Measurements from ENCODE around the gene DOK6. TPM values are rescaled to one million over a fixed set of nuclear protein-coding genes. Genes with fewer than 3 reads are reported as not detected.

Gene DOK6
- polyA plus RNA-seq, 12 donors: 2.7 to 5.2 (median 3.7) TPM; not detected in 1

DNA sequence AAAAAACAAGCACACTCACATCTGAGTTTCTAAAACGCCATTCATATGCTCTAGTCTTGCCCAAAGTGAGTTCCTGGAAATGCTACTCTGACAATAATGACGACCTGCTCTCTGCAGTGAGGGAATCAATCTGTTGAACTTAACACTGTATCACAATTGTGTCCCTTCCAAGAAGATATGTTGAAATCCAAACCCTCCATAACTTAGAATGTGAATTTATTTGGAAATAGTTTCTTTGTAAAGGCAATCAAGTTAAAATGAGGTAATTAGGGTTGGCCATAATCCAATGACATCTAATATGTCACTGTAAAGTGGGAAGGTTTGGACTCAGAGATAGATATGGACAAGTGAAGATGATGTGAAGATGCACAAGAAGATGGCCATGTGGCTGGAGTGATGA lies 282.5 kb downstream of the DOK6 start:
- no peak for DNase-seq

GRCh38 chr18:69684789-69685188 lies 284.1 kb downstream of the DOK6 start:
- no peak for DNase-seq

GRCh38 chr18:69686861-69687260 lies 286.2 kb downstream of the DOK6 start:
- DNase-seq: no peak

DNA sequence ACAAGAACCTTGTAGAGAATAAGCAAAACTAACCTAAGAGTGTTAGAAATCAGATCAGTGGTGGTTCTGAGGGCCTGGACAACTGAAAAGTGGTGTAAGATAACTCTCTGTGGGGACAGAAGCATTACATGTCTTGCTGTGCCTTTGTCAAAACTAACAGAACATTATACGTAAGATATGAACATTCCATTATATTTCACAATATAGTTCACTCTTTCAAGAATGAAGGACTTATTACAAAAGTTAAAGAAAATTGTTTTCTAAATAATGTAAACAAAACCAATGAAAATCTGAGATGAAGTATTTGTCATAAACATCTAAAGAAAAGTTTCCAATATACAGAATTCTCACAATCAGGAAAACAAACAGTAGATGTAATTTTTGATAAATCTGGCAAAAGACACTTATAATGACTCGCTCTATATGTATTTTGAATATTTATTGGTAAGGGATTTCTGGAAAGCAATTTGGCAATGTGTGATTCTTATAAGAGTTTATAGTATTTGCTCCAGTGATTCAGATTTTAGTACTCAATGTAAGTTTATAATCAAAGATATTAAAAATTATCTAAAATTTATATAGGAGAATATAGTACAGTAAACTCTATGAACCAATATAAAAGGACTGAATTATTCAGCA lies 288.6 kb downstream of the DOK6 start:
- DNase-seq: no peak

DNA sequence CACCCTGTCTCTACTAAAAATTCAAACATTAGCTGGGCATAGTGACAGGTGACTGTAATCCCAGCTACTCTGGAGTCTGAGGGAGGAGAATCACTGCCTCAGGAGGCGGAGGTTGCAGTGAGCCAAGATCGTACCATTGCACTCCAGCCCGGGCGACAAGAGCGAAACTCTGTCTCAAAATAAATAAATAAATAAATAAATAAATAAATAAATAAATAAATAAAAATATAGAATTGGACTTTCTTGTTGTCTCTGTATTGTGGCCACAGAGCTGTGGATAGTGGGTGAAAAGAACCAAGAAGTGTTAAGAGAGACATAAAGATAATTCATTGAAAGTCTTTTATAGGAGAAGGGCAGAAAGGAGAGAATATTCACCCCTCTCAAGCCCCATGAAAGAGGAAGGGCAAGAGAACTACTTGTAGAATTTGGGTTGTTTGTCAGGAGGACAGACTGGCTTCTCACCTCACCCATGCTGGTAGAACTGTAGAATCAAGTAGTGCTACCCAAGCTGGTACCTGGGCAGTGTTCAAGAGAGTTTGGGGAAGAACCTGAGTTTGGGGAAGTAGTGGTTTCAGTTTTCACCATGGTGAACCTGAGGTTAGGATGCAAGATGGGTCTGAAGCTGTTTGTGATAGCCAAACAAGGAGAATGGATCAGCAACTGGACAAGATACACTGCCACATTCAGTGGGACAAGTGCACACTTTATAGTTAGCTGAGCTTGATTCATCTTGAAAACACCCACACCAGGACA lies 290.5 kb downstream of the DOK6 start:
- no peak for DNase-seq

DNA sequence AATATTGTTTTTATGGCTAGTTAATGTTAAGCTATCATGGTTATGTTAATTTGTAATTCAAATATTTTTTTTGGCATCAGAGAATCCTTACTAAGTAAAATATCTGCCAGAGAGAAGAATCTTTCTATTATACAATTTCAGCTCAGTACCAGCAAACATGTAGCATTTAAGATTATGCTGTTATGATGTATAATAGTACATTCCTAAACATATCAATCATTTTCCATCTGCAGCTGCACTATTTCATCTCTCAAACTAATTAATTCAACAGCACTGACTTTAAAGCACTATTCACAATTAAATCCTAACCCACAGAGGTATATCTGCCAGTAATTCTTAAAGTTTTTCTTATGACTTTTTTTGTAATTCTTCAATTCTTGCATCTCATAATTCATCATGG lies 296.4 kb downstream of the DOK6 start:
- no peak for DNase-seq

DNA sequence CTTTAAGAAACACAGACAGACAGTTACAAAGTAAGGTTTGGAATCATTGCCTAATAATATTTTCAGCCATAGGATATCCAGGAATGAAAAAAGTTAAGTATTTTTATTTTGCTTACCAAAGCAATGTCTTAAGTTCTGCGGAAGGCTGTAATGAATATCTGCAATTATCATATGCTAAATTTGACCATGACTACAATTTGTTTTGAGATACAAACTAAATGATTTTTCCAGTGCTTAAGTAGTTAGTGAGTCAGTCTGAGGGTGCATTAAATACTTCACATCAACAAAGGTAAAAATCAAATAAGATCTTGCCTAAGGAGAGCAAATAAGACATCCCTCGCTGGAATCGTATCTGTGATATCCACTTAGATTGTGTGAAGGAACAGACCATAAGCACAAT lies 297.0 kb downstream of the DOK6 start:
- no peak for DNase-seq

DNA sequence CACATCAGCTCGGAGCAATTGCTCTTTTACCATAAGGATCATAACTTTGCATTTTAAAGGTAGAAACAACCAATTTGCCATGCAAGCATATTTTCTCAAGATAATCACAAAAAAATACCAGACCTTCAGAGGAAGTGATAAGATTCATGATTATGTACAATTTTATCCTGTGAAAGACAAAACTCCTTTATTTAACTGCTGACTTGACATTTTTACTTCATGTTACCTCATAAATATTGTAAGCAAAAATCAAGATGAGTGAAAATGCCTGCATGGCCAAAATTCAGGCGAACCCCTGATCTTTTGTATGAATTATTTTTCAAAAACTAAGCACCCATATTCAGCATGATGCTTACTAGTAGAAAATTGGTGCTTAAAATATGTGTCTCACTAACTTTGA lies 300.6 kb downstream of the DOK6 start:
- DNase-seq: no peak

GRCh38 chr18:69703461-69703860 lies 302.8 kb downstream of the DOK6 start:
- DNase-seq: no peak

- no peak for DNase-seq
Observed at GRCh38 chr18:69705987-69706386, 305.3 kb downstream of the DOK6 start.

DNA sequence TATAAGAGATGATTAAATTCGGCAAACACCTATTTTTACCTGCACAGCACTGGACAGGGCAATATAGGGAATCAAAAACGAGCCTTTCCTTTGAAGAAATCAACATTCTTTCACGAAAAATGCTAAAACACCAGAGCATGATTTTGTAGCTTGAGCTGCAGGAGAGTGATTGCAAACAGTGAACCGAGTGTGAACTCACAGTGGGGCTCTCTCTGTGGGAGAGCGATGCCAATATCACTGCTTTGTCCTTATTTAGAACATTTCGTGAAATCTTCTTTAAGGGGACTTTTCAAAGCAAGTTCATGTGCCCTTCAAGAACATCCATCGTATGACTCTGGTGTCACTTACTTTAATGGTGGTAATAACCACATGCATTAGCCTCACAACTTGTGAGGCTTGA lies 308.2 kb downstream of the DOK6 start:
- DNase-seq: no peak

DNA sequence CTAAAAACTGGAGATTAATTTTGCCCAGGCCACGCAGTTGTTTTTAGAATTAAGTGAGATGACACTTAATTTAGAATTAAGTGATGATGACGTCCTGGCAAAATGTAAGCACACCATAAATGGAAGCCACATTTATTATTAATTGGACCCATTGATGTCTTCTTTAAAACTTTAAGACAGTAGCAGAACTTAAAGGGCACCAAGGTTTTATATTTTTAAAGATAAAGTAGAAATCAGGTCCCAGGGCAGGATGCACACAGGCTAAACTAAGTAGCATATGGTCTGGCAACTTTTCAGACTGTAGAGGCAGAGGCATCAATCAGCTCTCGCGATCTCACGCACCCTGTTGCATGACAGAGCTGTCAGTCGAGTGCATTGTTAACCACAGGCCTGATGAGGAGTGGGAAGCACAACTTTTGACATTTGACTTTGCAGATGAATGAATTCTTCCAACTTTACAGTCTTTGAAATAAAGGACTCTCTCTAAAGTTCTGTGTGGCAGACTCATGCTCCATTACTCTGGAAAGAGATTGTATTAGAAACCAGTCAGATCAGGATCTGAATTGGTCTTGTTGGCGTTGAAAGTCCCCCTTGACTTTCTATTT lies 314.6 kb downstream of the DOK6 start:
- DNase-seq: no peak

DNA sequence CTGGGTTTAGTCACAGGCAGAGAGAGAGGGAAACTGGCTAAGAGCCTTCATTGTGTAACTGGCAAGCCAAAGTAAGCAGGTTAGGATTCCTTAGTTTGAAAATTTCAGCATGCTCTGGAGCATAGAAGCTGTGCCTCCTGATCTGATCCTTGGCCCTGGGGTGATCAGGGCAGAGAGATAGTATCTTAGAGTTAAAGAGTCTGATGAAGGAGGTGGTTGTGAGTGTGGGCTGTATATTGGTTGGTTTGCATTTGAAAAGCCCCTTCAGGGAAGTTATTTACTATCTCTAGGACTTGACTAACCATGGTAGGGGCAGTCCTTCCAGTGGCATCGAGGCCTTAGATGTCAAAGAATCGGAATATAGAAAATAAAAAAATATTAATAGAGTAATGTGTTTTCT lies 316.9 kb downstream of the DOK6 start:
- DNase-seq: no peak

DNA sequence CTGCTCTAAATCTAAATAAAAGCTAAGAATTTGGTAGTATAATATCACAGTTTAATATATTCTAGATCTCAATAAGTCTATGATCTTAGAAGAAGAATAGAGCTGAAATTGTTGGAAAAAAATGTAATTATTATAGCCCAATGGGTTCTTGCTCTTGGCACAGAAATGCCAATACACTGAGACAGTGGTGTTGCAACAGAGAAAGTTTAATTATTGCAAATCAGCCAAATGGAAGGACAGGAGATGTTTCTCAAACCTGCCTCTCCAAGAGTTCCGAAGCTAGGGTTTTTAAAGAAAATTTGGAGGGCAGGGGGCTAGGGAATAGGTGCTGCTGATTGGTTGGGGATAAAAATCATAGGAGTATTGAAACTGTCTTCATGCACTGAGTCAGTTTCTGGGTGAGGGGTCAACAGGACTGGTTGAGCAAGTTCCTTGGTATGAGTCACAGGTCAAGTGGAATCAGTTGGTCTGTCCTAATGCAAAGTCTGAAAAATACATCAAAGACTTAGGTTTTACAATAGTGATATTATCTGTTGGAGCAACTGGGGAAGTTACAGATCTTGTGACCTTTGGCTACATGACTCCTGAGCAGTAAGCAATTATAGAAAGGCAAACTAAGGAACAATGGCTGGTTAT lies 318.3 kb downstream of the DOK6 start:
- DNase-seq: no peak

DNA sequence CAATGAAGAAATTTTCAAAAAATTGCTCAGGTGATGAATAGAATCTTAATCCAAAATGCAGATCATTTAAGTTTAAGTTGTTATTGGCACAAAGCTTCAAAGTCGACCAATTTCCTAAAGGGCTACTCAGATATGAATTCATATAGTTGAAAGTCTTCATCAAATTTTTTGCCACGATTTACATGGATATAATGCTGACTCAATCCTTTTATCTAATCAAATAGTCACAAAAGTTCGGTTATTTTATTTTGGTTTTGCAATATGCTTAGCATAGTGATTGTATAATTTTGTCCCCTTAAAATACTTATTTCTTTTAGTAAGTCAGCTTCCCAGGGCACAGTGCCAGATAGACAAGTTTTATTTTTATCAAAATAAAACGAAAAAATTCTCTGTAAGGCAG lies 319.7 kb downstream of the DOK6 start:
- DNase-seq: no peak

DNA sequence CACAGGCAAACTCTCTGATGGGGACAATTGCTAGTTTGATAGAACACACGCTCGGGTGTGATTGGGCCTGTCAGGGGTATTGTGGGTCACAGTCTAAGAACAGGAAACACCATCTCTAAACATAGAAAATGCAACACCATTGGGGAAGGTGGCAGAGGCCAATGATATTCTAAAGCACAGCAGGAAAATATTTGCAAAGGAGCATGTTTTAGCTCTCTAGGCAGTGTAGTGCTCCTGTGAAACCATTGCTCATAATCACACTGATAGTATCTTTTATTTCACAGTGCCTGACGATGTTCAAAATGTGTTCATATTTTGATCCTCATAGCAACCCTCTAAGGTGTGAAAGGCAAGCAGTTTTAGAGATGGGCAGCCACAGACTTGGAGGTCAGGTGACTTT lies 322.7 kb downstream of the DOK6 start:
- no peak for DNase-seq

DNA sequence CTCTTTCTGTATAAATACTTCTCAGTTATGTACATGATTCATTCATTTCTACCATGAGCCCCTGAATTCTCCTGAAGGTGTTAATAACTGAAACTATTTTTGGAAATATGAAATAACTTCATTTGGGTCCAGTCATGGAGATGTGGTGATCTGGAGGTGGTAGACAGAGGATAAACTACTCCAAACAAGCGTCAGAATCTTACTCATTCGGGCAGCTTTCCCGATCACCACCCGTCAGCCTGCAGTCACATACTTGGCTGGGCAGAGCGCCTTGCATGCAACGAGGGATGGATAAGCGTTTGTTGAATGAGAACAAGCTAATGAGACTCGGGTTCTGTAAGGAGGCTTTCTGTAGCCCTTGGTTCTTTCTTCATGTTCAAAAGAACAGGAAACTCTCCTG lies 324.3 kb downstream of the DOK6 start:
- DNase-seq: no peak

DNA sequence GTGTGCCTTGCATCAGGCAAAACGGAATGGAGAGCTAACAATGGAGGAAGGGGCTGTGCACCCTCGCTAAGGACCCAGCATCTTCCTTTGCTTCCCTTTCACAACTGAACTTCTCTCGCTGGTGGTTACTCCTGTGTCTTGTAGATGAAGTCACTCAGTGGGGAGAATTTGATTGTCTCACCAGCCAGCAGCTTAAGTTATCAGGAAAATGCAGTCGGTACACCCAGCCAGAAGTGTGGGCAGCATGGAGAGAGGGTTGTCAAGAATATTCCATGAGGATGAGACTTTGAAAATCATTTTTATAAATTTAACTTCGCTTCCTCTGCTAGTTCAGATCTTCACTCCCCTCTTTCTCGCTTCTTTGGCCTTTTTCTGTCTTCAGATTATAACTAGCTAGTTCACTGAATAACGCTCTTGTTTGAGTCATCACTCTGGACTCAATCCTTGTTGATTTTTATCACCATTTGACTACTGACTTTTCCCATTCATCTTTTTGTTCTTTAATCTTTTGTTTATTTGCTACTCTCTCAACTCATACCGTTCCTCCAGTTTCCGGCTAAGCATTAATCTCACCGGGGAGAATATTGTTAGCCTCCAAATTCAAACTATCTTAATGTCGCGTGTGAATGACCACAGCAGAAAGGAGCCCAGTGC lies 325.3 kb downstream of the DOK6 start:
- no peak for DNase-seq

DNA sequence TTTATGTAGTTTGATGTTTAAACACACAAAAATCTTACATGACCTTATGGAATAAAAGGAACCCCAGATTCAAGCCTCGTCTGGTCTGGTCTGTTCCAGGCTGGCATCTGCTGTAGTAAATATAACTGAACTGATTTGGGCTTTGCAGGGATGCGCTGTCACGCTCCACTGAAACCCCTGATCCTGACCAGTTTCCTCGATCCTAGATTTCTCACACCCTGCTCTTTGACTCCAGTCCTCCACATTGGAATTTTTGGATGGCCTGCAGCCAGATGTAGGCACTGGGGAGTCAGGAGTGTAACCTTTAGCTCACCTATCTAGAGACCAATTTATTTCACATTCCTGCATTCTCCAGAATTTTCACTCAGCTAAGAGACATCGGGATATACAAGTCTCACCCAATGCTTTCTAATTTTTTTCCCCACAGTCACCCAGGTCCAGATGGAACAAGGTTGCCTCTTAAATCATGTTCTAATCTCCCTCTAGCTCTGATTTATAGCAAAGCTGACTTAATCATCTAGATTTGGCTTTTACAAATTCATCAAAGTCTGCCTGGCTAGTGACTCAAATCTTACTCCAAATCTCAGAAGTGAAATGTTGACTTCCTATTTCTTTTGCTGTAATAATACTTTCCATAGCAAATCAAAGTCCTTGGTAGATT lies 327.4 kb downstream of the DOK6 start:
- DNase-seq: no peak

DNA sequence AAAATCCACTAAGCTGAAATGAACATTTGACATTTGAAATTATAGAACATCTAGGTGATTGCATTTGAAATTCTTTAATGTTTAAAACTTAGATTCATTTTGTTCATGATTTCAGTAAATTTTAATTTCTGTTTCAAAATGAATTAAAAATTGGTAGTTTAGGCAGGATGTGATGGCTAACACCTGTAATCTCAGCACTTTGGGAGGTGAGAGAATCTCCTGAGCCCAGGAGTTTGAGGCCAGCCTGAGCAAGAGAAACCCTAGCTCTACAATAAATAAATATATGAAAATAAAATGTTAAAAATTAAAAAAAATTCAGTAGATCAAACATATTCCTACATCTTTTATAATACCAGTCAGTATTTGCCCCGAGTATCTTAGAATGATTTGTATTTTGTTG lies 330.0 kb downstream of the DOK6 start:
- no peak for DNase-seq

- no peak for DNase-seq
Observed at GRCh38 chr18:69734536-69734935, 333.8 kb downstream of the DOK6 start.

GRCh38 chr18:69736730-69737129 lies 336.0 kb downstream of the DOK6 start:
- DNase-seq: no peak
